ENCODE results near the gene REXO1.

- TF ChIP-seq CHD2 (IDR thresholded peaks at IDR 0.05; ENCODE audit: low read depth, low read length) (no peak), SIN3A (IDR thresholded peaks at IDR 0.05; ENCODE audit: borderline replicate concordance in 2 of 2, control insufficient read depth in 1 of 2, low read depth in 2 of 2, low read length in 2 of 2) (no peak; a peak in 1 of 4 replicates), ZNF274 (IDR thresholded peaks at IDR 0.05; ENCODE audit: borderline replicate concordance, low read depth, low read length) (no peak), CTCF (IDR thresholded peaks at IDR 0.05 in 2 of 3, conservative IDR thresholded peaks at IDR 0.05 in 1 of 3; ENCODE audit: insufficient read depth in 2 of 3, low read depth in 1 of 3, low read length in 3 of 3) (no peak), PHB2 (IDR thresholded peaks at IDR 0.05; ENCODE audit: low read depth) (no peak), HDAC8 (tag; IDR thresholded peaks at IDR 0.05) (no peak), BRD4 (IDR thresholded peaks at IDR 0.05) (no peak), HOMEZ (CRISPR knock-in tag; IDR thresholded peaks at IDR 0.05) (no peak), E2F4 (CRISPR knock-in tag; IDR thresholded peaks at IDR 0.05; ENCODE audit: low read depth) (no peak), TFE3 (CRISPR knock-in tag; IDR thresholded peaks at IDR 0.05) (no peak), CBX5 (IDR thresholded peaks at IDR 0.05; ENCODE audit: borderline replicate concordance, low read depth) (no peak), ZNF668 (CRISPR knock-in tag; IDR thresholded peaks at IDR 0.05) (no peak), TCF7L2 (IDR thresholded peaks at IDR 0.05; ENCODE audit: low read depth, low read length) (no peak), REST (IDR thresholded peaks at IDR 0.05; ENCODE audit: borderline replicate concordance) (no peak), REST (CRISPR knock-in tag; IDR thresholded peaks at IDR 0.05; ENCODE audit: low read depth) (no peak)
These were observed 9.5 kb upstream of the REXO1 start for GRCh38 chr19:1857648-1858326.

Measured in K562 (cell line).